H9 (cell line): ENCODE results near the gene ERCC2. TPM values are rescaled to one million over a fixed set of nuclear protein-coding genes. Genes with fewer than 3 reads are reported as not detected.

ENCODE experiments used
- DNase-seq: peaks from one replicate; pipeline ENCODE4 v3.0.0-alpha.2; 2017
- H2AFZ ChIP-seq: one replicate; pipeline ENCODE4 v1.6.1; 2013; ENCODE audit warnings: mild to moderate bottlenecking, low read length, control low read depth, moderate library complexity
- H2AK5ac ChIP-seq: 2 replicates; pipeline ENCODE4 v1.6.1; 2013; ENCODE audit warnings: low read length, control low read depth, mixed read lengths; ENCODE audit not compliant: insufficient read length
- H2BK120ac ChIP-seq: one replicate; pipeline ENCODE4 v1.6.1; 2013; ENCODE audit warnings: low read depth, mild to moderate bottlenecking, low read length, control low read depth, inconsistent platforms; ENCODE audit not compliant: poor library complexity, severe bottlenecking
- H2BK12ac ChIP-seq: 2 replicates; pipeline ENCODE4 v1.6.1; 2013; ENCODE audit warnings: low read length, control low read depth, mixed read lengths, low read depth; ENCODE audit not compliant: insufficient read length
- H2BK15ac ChIP-seq: 2 replicates; pipeline ENCODE4 v1.6.1; 2013; ENCODE audit warnings: low read depth, low read length, control low read depth
- H2BK20ac ChIP-seq: one replicate; pipeline ENCODE4 v1.6.1; 2013; ENCODE audit warnings: low read depth, mild to moderate bottlenecking, low read length, control low read depth, inconsistent platforms; ENCODE audit not compliant: poor library complexity, severe bottlenecking
- H2BK5ac ChIP-seq: 2 replicates; pipeline ENCODE4 v1.6.1; 2013; ENCODE audit warnings: low read length, control low read depth, mixed read lengths; ENCODE audit not compliant: insufficient read length
- H3K14ac ChIP-seq: 2 replicates; pipeline ENCODE4 v1.6.1; 2013; ENCODE audit warnings: low read length, control low read depth; ENCODE audit not compliant: insufficient read depth
- H3K18ac ChIP-seq: 2 replicates; pipeline ENCODE4 v1.6.1; 2013; ENCODE audit warnings: low read depth, mild to moderate bottlenecking, mixed read lengths, low read length, control low read depth; ENCODE audit not compliant: insufficient read length
- H3K23ac ChIP-seq: 2 replicates; pipeline ENCODE4 v1.6.1; 2013; ENCODE audit warnings: low read length, control low read depth, mixed read lengths, low read depth; ENCODE audit not compliant: insufficient read length
- H3K23me2 ChIP-seq: 2 replicates; pipeline ENCODE4 v1.6.1; 2013; ENCODE audit warnings: low read depth, mild to moderate bottlenecking, mixed read lengths, low read length, control low read depth; ENCODE audit not compliant: insufficient read length, poor library complexity, severe bottlenecking
- H3K27ac ChIP-seq: 2 replicates; pipeline ENCODE4 v1.5.1; 2013; ENCODE audit warnings: low read length, control low read depth, mixed read lengths, low read depth; ENCODE audit not compliant: insufficient read length
- H3K27me3 ChIP-seq: 2 replicates; pipeline ENCODE4 v1.6.1; 2013; ENCODE audit warnings: low read length, control low read depth, inconsistent platforms; ENCODE audit not compliant: insufficient read depth
- H3K4ac ChIP-seq: 2 replicates; pipeline ENCODE4 v1.6.1; 2013; ENCODE audit warnings: low read depth, mild to moderate bottlenecking, control low read depth, inconsistent platforms, low read length, moderate library complexity
- H3K4me1 ChIP-seq: 2 replicates; pipeline ENCODE4 v1.6.1; 2013; ENCODE audit warnings: low read length, control low read depth, inconsistent platforms; ENCODE audit not compliant: insufficient read depth
- H3K4me2 ChIP-seq: 2 replicates; pipeline ENCODE4 v1.6.1; 2013; ENCODE audit warnings: low read length, control low read depth, mixed read lengths; ENCODE audit not compliant: insufficient read length, insufficient read depth
- H3K56ac ChIP-seq: 2 replicates; pipeline ENCODE4 v1.6.1; 2013; ENCODE audit warnings: low read depth, mild to moderate bottlenecking, mixed read lengths, low read length, control low read depth; ENCODE audit not compliant: insufficient read length
- H3K79me1 ChIP-seq: 2 replicates; pipeline ENCODE4 v1.6.1; 2013; ENCODE audit warnings: low read depth, mild to moderate bottlenecking, moderate library complexity, low read length, control low read depth, inconsistent platforms; ENCODE audit not compliant: insufficient read depth, poor library complexity, severe bottlenecking
- H3K79me2 ChIP-seq: 2 replicates; pipeline ENCODE4 v1.6.1; 2013; ENCODE audit warnings: low read length, control low read depth, inconsistent platforms; ENCODE audit not compliant: insufficient read depth
- H3K9ac ChIP-seq: 2 replicates; pipeline ENCODE4 v1.6.1; 2013; ENCODE audit warnings: low read length, control low read depth, mixed read lengths; ENCODE audit not compliant: insufficient read length; ENCODE audit errors: extremely low read depth
- H3K9me3 ChIP-seq: one replicate; pipeline ENCODE4 v1.6.1; 2013; ENCODE audit warnings: low read depth, low read length, inconsistent platforms; ENCODE audit not compliant: control insufficient read depth
- H3T11ph ChIP-seq: one replicate; pipeline ENCODE4 v1.6.1; 2013; ENCODE audit warnings: mild to moderate bottlenecking, low read length, control low read depth, inconsistent platforms
- H4K20me1 ChIP-seq: one replicate; pipeline ENCODE4 v1.6.1; 2013; ENCODE audit not compliant: control insufficient read depth, insufficient read length, insufficient read depth
- H4K5ac ChIP-seq: 2 replicates; pipeline ENCODE4 v1.6.1; 2013; ENCODE audit warnings: low read depth, mild to moderate bottlenecking, mixed read lengths, low read length, control low read depth; ENCODE audit not compliant: insufficient read length
- H4K8ac ChIP-seq: replicated peaks from 2 replicates; pipeline ENCODE4 v1.6.1; 2013; ENCODE audit warnings: low read length, control low read depth, mixed read lengths, low read depth; ENCODE audit not compliant: insufficient read length
- H4K91ac ChIP-seq: 2 replicates; pipeline ENCODE4 v1.6.1; 2013; ENCODE audit warnings: low read depth, mild to moderate bottlenecking, moderate library complexity, mixed read lengths, low read length, control low read depth; ENCODE audit not compliant: insufficient read length
- H3K27ac Mint-ChIP-seq, 3 experiments: 2 replicates in 2 of 3; 3 replicates in 1 of 3; pipeline ENCODE4 v1.8.0; 2020 to 2021; ENCODE audit warnings: mixed read lengths in 3 of 3, mild to moderate bottlenecking in 1 of 3, moderate library complexity in 1 of 3
- H3K27me3 Mint-ChIP-seq: 2 replicates; pipeline ENCODE4 v1.8.0; 2021; ENCODE audit warnings: low read depth, mild to moderate bottlenecking, moderate library complexity, mixed read lengths
- H3K36me3 Mint-ChIP-seq, 3 experiments: 2 replicates in 2 of 3; 3 replicates in 1 of 3; pipeline ENCODE4 v1.8.0; 2020 to 2021; ENCODE audit warnings: low read depth in 3 of 3, mixed read lengths in 3 of 3; ENCODE audit not compliant: insufficient read depth in 1 of 3
- H3K4me1 Mint-ChIP-seq, 2 experiments: 2 replicates each; pipeline ENCODE4 v1.8.0; 2020; ENCODE audit warnings: mixed read lengths in 2 of 2
- H3K4me3 Mint-ChIP-seq, 2 experiments: 2 replicates in 1 of 2; 3 replicates in 1 of 2; pipeline ENCODE4 v1.8.0; 2020 to 2021; ENCODE audit warnings: mild to moderate bottlenecking in 2 of 2, mixed read lengths in 2 of 2, moderate library complexity in 1 of 2
- H3K9me3 Mint-ChIP-seq, 2 experiments: 2 replicates in 1 of 2; 3 replicates in 1 of 2; pipeline ENCODE4 v1.8.0; 2020; ENCODE audit warnings: mild to moderate bottlenecking in 2 of 2, mixed read lengths in 2 of 2, moderate library complexity in 1 of 2
- CTCF ChIP-seq: fragments of 200-600 bp; sonication (generic); conservative IDR thresholded peaks from 3 replicates; pipeline ENCODE4 v1.8.0; 2021; ENCODE audit warnings: antibody characterized with exemption, mild to moderate bottlenecking
- WGBS: extraction: QIAGEN DNeasy Blood & Tissue Kit; methylation state at CpG from one replicate; pipeline ENCODE4 v1.1.7; 2013; ENCODE audit warnings: missing lambda C conversion rate, low lambda C conversion rate, mixed read lengths; ENCODE audit not compliant: insufficient read length; ENCODE audit errors: extremely low coverage; 5-methylcytosine and 5-hydroxymethylcytosine counted together
- total RNA-seq: library from RNA; stranded (reverse); gene quantifications from 2 replicates; pipeline ENCODE4 v1.2.1, GENCODE V29; 2021

The ERCC2 gene
- total RNA-seq, 1 experiment from 2014 or later = 98.7 TPM

- no peak overlapping the region for H3K27ac Mint-ChIP-seq
Observed at GRCh38 chr19:45419396-45419795, 49.0 kb upstream of the ERCC2 start.

More at GRCh38 chr19:45419396-45419795, 49.0 kb upstream of the ERCC2 start:
- Histone ChIP-seq H3K23me2 (peaks cover 10% of the 10 kb centered on the region), H4K91ac (no peak overlapping the region), H2AK5ac (no peak overlapping the region), H2BK5ac (no peak overlapping the region), H3K27me3 (no peaks in the 10 kb centered on the region), H3T11ph (no peak overlapping the region), H3K18ac (no peak overlapping the region), H4K8ac (no peak overlapping the region), H3K4me2 (no peak overlapping the region), H3K79me1 (no peaks in the 10 kb centered on the region), H2BK20ac (no peak overlapping the region), H2BK15ac (no peak overlapping the region), H3K9ac (no peak overlapping the region), H3K14ac (no peak overlapping the region), H2BK12ac (no peak overlapping the region), H3K23ac (no peak overlapping the region), H3K27ac (no peak overlapping the region), H3K4ac (no peak overlapping the region), H2AFZ (no peak overlapping the region), H3K9me3 (no peaks in the 10 kb centered on the region), H3K79me2 (no peaks in the 10 kb centered on the region), H3K4me1 (peaks cover 2% of the 10 kb centered on the region; the same call in 1 of the 2 replicates), H2BK120ac (no peak overlapping the region), H3K56ac (no peak overlapping the region), H4K20me1 (no peaks in the 10 kb centered on the region), H4K5ac (no peak overlapping the region)
- peaks cover 19 to 22% of the 10 kb centered on the region in 2 experiments for H3K4me1 Mint-ChIP-seq
- WGBS = no CpG with 5 or more reads among the region's 4 CpGs
- no peak for DNase-seq
- H3K4me3 Mint-ChIP-seq = no peak overlapping the region
- no peaks in the 10 kb centered on the region; a peak in 1 of 5 replicates for H3K9me3 Mint-ChIP-seq
- TF ChIP-seq CTCF = no peak
- H3K36me3 Mint-ChIP-seq = peaks cover 20 to 51% (median 51%) of the 10 kb centered on the region in 3 experiments
- H3K27me3 Mint-ChIP-seq = no peaks in the 10 kb centered on the region
